ENCODE data around the gene FRMD4A. TPM values are rescaled to one million over a fixed set of nuclear protein-coding genes. Genes with fewer than 3 reads are reported as not detected.
"Not testable (repeated sequence)": the region's sequence is repeated elsewhere in the genome, so short reads cannot be mapped to it uniquely, and the experiment has no call there.

The FRMD4A gene
- total RNA-seq, 2 experiments from 2014 or later: 0.17 TPM; not detected in 1

DNA sequence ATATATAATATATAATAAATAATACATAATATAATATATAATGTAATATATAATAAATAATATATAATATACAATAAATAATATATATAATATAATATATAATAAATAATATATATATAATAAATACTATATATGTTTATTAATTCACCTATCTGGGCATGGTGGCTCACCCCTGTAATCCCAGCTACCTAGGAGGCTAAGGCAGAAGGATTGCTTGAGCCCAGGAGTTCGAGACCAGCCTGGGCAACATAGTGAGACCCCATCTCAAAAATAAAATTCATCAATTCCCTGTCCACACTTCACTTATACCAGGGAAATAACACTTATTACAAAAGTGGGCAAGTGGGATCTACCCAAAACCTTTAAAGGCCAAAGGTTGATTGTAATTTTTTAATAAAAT lies 462.9 kb downstream of the FRMD4A start:
- POLR2A ChIA-PET: interaction anchor here (0.5 kb wide), 1 partner anchor 116 kb away, joined by 4 read pairs; no protein-coding TSS in a partner anchor
- H3K4me2 ChIP-seq (ENCODE audit: low read length): no peak overlapping the region
- no peak for DNase-seq (ENCODE audit: low spot score)
- H3K4me1 ChIP-seq (ENCODE audit: insufficient read depth, low read length, poor library complexity, severe bottlenecking): no peaks in the 10 kb centered on the region
- CTCF ChIA-PET (ENCODE audit: unreplicated experiment): no interaction called here
- TF ChIP-seq, protein P1, sequence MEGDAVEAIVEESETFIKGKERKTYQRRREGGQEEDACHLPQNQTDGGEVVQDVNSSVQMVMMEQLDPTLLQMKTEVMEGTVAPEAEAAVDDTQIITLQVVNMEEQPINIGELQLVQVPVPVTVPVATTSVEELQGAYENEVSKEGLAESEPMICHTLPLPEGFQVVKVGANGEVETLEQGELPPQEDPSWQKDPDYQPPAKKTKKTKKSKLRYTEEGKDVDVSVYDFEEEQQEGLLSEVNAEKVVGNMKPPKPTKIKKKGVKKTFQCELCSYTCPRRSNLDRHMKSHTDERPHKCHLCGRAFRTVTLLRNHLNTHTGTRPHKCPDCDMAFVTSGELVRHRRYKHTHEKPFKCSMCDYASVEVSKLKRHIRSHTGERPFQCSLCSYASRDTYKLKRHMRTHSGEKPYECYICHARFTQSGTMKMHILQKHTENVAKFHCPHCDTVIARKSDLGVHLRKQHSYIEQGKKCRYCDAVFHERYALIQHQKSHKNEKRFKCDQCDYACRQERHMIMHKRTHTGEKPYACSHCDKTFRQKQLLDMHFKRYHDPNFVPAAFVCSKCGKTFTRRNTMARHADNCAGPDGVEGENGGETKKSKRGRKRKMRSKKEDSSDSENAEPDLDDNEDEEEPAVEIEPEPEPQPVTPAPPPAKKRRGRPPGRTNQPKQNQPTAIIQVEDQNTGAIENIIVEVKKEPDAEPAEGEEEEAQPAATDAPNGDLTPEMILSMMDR (conservative IDR thresholded peaks at IDR 0.05; ENCODE audit: low read length): no peak
- TF ChIP-seq EZH2phosphoT487 (IDR thresholded peaks at IDR 0.05; ENCODE audit: borderline replicate concordance, low read depth, low read length): no peak
- H2AFZ ChIP-seq (ENCODE audit: low read length): no peak overlapping the region
- H3K9me2 ChIP-seq (ENCODE audit: insufficient read depth, low read length): no peaks in the 10 kb centered on the region
- H3K36me3 ChIP-seq (ENCODE audit: insufficient read depth, low read length): no peaks in the 10 kb centered on the region
- no peaks in the 10 kb centered on the region for H3K79me2 ChIP-seq (ENCODE audit: insufficient read depth, low read depth, low read length)
- H3K4me3 ChIP-seq (ENCODE audit: low read depth, low read length, poor library complexity, severe bottlenecking): no peak overlapping the region
- H4K20me1 ChIP-seq (ENCODE audit: insufficient read depth, low read length): no peaks in the 10 kb centered on the region
- H3K27ac ChIP-seq (ENCODE audit: low read depth, low read length, poor library complexity, severe bottlenecking): no peak overlapping the region
- H3K9me3 ChIP-seq (ENCODE audit: low read length): no peaks in the 10 kb centered on the region
- no TSS peak for BruUV-seq (replicated peaks)
- intact Hi-C loops (cut with micrococcal nuclease; ENCODE audit: unreplicated experiment): no loop called here

DNA sequence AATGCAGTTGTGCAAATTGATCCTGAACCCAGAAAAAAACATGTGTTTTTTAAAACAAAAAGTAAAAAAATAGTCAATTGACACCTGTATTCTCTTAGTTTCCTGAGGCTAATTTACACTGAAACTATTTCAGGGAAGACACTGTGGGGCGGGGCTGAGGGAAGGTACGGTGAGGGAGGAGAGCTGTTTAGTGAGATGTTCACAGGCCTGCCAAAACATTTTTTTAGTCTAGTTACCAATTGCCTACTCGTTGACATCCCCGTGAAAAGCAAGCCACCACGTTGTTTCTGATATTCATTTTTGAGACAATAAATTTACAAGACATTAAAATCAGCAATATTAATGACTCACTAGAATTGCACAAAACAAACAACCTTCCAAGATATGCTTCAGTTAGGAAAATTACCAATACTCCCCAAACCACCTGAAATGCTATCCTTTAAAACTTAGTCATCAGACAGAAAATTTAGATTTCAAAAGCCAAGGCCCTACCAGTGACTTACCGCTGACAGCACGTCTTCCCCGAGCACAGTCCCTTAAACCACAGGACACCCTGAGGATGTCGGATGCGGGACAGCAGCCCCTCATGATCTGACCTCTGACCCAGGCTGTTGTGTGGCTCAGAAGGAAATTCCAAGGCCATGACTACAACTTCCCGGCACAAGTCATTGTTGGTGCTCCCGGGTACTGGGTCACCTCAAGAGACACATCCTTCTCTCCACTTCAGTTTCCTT lies 464.8 kb downstream of the FRMD4A start:
- intact Hi-C loops (cut with micrococcal nuclease; ENCODE audit: unreplicated experiment): no loop called here
- H3K4me1 ChIP-seq (ENCODE audit: insufficient read depth, low read length, poor library complexity, severe bottlenecking): no peaks in the 10 kb centered on the region
- H3K9me3 ChIP-seq (ENCODE audit: low read length): no peaks in the 10 kb centered on the region
- no peak overlapping the region for H2AFZ ChIP-seq (ENCODE audit: low read length)
- no peak for DNase-seq (ENCODE audit: low spot score)
- no peak overlapping the region for H3K27ac ChIP-seq (ENCODE audit: low read depth, low read length, poor library complexity, severe bottlenecking)
- CTCF ChIA-PET (ENCODE audit: unreplicated experiment): no interaction called here
- POLR2A ChIA-PET: no interaction called here
- H3K9me2 ChIP-seq (ENCODE audit: insufficient read depth, low read length): no peaks in the 10 kb centered on the region
- no peak overlapping the region for H3K4me3 ChIP-seq (ENCODE audit: low read depth, low read length, poor library complexity, severe bottlenecking)
- H3K79me2 ChIP-seq (ENCODE audit: insufficient read depth, low read depth, low read length): no peaks in the 10 kb centered on the region
- no peak for TF ChIP-seq EZH2phosphoT487 (IDR thresholded peaks at IDR 0.05; ENCODE audit: borderline replicate concordance, low read depth, low read length)
- TF ChIP-seq, protein P1 (conservative IDR thresholded peaks at IDR 0.05; ENCODE audit: low read length): no peak
- H3K36me3 ChIP-seq (ENCODE audit: insufficient read depth, low read length): no peaks in the 10 kb centered on the region
- BruUV-seq (replicated peaks): no TSS peak
- H4K20me1 ChIP-seq (ENCODE audit: insufficient read depth, low read length): no peaks in the 10 kb centered on the region
- no peak overlapping the region for H3K4me2 ChIP-seq (ENCODE audit: low read length)

DNA sequence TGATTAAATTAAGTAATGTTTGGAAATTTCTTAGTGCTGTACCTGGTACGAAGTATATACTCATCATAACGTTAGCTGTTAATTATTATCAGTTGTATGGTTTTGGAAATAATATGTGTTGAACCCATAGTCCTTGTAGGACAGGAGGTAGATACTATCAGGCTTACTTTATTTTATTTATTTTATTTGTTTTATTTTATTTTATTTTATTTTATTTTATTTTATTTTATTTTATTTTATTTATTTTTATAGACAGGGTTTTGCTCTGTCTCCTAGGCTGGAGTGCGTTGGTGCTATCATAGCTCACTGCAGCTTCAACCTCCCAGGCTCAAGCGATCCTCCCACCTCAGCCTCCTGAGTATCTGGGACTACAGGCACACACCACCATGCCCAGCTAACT lies 465.5 kb downstream of the FRMD4A start:
- H3K27ac ChIP-seq (ENCODE audit: low read depth, low read length, poor library complexity, severe bottlenecking); H2AFZ ChIP-seq (ENCODE audit: low read length); H4K20me1 ChIP-seq (ENCODE audit: insufficient read depth, low read length); H3K4me2 ChIP-seq (ENCODE audit: low read length); H3K79me2 ChIP-seq (ENCODE audit: insufficient read depth, low read depth, low read length); H3K9me3 ChIP-seq (ENCODE audit: low read length); CTCF ChIA-PET (ENCODE audit: unreplicated experiment); H3K36me3 ChIP-seq (ENCODE audit: insufficient read depth, low read length); BruUV-seq (replicated peaks); intact Hi-C loops (cut with micrococcal nuclease; ENCODE audit: unreplicated experiment); H3K4me1 ChIP-seq (ENCODE audit: insufficient read depth, low read length, poor library complexity, severe bottlenecking); DNase-seq (ENCODE audit: low spot score); H3K9me2 ChIP-seq (ENCODE audit: insufficient read depth, low read length); H3K4me3 ChIP-seq (ENCODE audit: low read depth, low read length, poor library complexity, severe bottlenecking): not testable (repeated sequence)
- POLR2A ChIA-PET: interaction anchor here (1.1 kb wide), 1 partner anchor 11 kb away, joined by 4 read pairs; no protein-coding TSS in a partner anchor
